Keratinocyte (primary cell): Measurements from ENCODE around the gene SDK2.
A peak's percentile ranks its signal among the peaks of the same experiment; 100 is the strongest.

Experiments
- CTCF ChIP-seq, 3 experiments: IDR thresholded peaks in 1 of 3; conservative IDR thresholded peaks in 1 of 3; optimal IDR thresholded peaks in 1 of 3; 2 replicates in 2 of 3; 3 replicates in 1 of 3; pipeline versions ENCODE3 to v1.5.1; 2011; ENCODE audit warnings: low read length in 3 of 3, mild to moderate bottlenecking in 3 of 3, moderate library complexity in 2 of 3, control low read depth in 1 of 3, inconsistent platforms in 1 of 3; ENCODE audit not compliant: insufficient read depth in 2 of 3; ENCODE audit errors: extremely low read depth in 1 of 3
- EZH2 ChIP-seq: IDR thresholded peaks from one replicate; pipeline ENCODE4 v1.6.1; 2012; ENCODE audit warnings: inconsistent platforms, mild to moderate bottlenecking, low read length, moderate library complexity

GRCh38 chr17:73342541-73343167 lies 301.6 kb downstream of the SDK2 start:
- no peak for TF ChIP-seq EZH2
- peak; percentile 4 to 17 (median 6) for TF ChIP-seq CTCF (optimal IDR thresholded peaks at IDR 0.05 in 1 of 3, IDR thresholded peaks at IDR 0.05 in 1 of 3, conservative IDR thresholded peaks at IDR 0.05 in 1 of 3; ENCODE audit: extremely low read depth in 1 of 3, insufficient read depth in 2 of 3, low read length in 3 of 3)
